Calu3 (cell line): ENCODE measurements around the gene CCT5. TPM values are rescaled to one million over a fixed set of nuclear protein-coding genes. Genes with fewer than 3 reads are reported as not detected.
"Not testable (repeated sequence)": the region's sequence is repeated elsewhere in the genome, so short reads cannot be mapped to it uniquely, and the experiment has no call there.

Experiments used
- BruUV-seq: library from RNA; stranded (reverse); fragments of 400-500 nt; replicated peaks from 2 replicates; lab custom pipeline; 2021; lab: Mats Ljungman, UMichigan
- CTCF ChIA-PET: fragments of 300-600 bp; sonication (Branson Sonifier 250); formaldehyde crosslinking; loops from one replicate; lab custom pipeline; 2022; ENCODE audit warnings: antibody characterized with exemption; lab: Charles Lee
- DNase-seq: peaks from one replicate; pipeline ENCODE4 v3.0.0; 2022
- H3K27ac Mint-ChIP-seq: one replicate; pipeline ENCODE4 v1.8.0; 2022; ENCODE audit warnings: mixed read lengths; ENCODE audit not compliant: unreplicated experiment
- H3K27me3 Mint-ChIP-seq: one replicate; pipeline ENCODE4 v1.8.0; 2022; ENCODE audit warnings: mixed read lengths; ENCODE audit not compliant: unreplicated experiment
- H3K36me3 Mint-ChIP-seq: one replicate; pipeline ENCODE4 v1.8.0; 2022; ENCODE audit warnings: mild to moderate bottlenecking, moderate library complexity, mixed read lengths; ENCODE audit not compliant: insufficient read depth, unreplicated experiment
- H3K4me1 Mint-ChIP-seq: one replicate; pipeline ENCODE4 v1.8.0; 2022; ENCODE audit warnings: mild to moderate bottlenecking, low read depth, mixed read lengths; ENCODE audit not compliant: unreplicated experiment
- H3K4me3 Mint-ChIP-seq: one replicate; pipeline ENCODE4 v1.8.0; 2022; ENCODE audit warnings: mild to moderate bottlenecking, low read depth, moderate library complexity, mixed read lengths; ENCODE audit not compliant: unreplicated experiment
- H3K9me3 Mint-ChIP-seq: one replicate; pipeline ENCODE4 v1.8.0; 2022; ENCODE audit warnings: low read depth, mixed read lengths; ENCODE audit not compliant: unreplicated experiment
- CTCF ChIP-seq: fragments of 200-600 bp; IDR thresholded peaks from one replicate; pipeline ENCODE4 v1.8.0; 2022; ENCODE audit warnings: antibody characterized with exemption; ENCODE audit not compliant: unreplicated experiment
- intact Hi-C: fragments of 100-400 bp; cut with micrococcal nuclease; formaldehyde crosslinking; loops from one replicate; pipeline ENCODE4 v1.10.0; 2022; ENCODE audit not compliant: unreplicated experiment
- total RNA-seq: library from RNA; stranded (reverse); gene quantifications from 2 replicates; pipeline ENCODE4 v1.2.3, GENCODE V29; 2022

The CCT5 gene
- total RNA-seq, 1 experiment from 2014 or later, result 410 TPM

- Mint-ChIP-seq H3K27me3 (no peaks in the 10 kb centered on the region), H3K4me1 (peaks cover 17% of the 10 kb centered on the region), H3K9me3 (no peaks in the 10 kb centered on the region), H3K4me3 (no peak overlapping the region), H3K36me3 (peaks cover 7% of the 10 kb centered on the region), H3K27ac (no peak overlapping the region)
- intact Hi-C loops, result no loop called here
- BruUV-seq, result no TSS peak
- TF ChIP-seq CTCF, result no peak
- no peak for DNase-seq
- CTCF ChIA-PET, result interaction anchor here (0.7 kb wide), 2 partner anchors 18 to 67 kb away, joined by 4 to 5 read pairs; no protein-coding TSS in a partner anchor
Observed at GRCh38 chr5:10243660-10244240, 6.3 kb upstream of the CCT5 start.

GRCh38 chr5:10244342-10244944 is 5.6 kb upstream of the CCT5 start:
- BruUV-seq, result no TSS peak
- TF ChIP-seq CTCF, result no peak
- Mint-ChIP-seq H3K4me3 (no peak overlapping the region), H3K27me3 (no peaks in the 10 kb centered on the region), H3K27ac (no peak overlapping the region), H3K9me3 (no peaks in the 10 kb centered on the region), H3K4me1 (peaks cover 19% of the 10 kb centered on the region), H3K36me3 (peaks cover 14% of the 10 kb centered on the region)
- CTCF ChIA-PET, result no interaction called here
- DNase-seq, result no peak
- intact Hi-C loops, result no loop called here

- no peak for DNase-seq
- H3K27me3 Mint-ChIP-seq, result no peaks in the 10 kb centered on the region
- peaks cover 38% of the 10 kb centered on the region for H3K36me3 Mint-ChIP-seq
- H3K9me3 Mint-ChIP-seq, result no peaks in the 10 kb centered on the region
- CTCF ChIA-PET, result interaction anchor here (0.6 kb wide), 1 partner anchor 48 kb away, joined by 3 read pairs; no protein-coding TSS in a partner anchor
- no TSS peak for BruUV-seq
- intact Hi-C loops, result no loop called here
- H3K4me3 Mint-ChIP-seq, result no peak overlapping the region
- H3K4me1 Mint-ChIP-seq, result peaks cover 21% of the 10 kb centered on the region
- TF ChIP-seq CTCF, result no peak
- no peak overlapping the region for H3K27ac Mint-ChIP-seq
Observed at GRCh38 chr5:10246761-10247160, 3.3 kb upstream of the CCT5 start.

- intact Hi-C loops, H3K9me3 Mint-ChIP-seq, H3K4me3 Mint-ChIP-seq, BruUV-seq, H3K27ac Mint-ChIP-seq, DNase-seq, H3K27me3 Mint-ChIP-seq: not testable (repeated sequence)
- CTCF ChIA-PET, result interaction anchor here (0.6 kb wide), 1 partner anchor 47 kb away, joined by 3 read pairs; no protein-coding TSS in a partner anchor
- Mint-ChIP-seq H3K36me3 (peaks cover 42% of the 10 kb centered on the region), H3K4me1 (peaks cover 25% of the 10 kb centered on the region)
Observed at GRCh38 chr5:10247217-10247616, 2.9 kb upstream of the CCT5 start.
